B cell (primary cell): ENCODE results near the gene ATG13. TPM values are rescaled to one million over a fixed set of nuclear protein-coding genes. Genes with fewer than 3 reads are reported as not detected.
A peak's percentile ranks its signal among the peaks of the same experiment; 100 is the strongest.

Experiments
- ATAC-seq: fragments of 200-7000 bp; cut with Tn5 transposase; one replicate; pipeline ENCODE4 v1.10.0; 2021; ENCODE audit warnings: low read depth, mild to moderate bottlenecking, moderate number of reproducible peaks, moderate library complexity
- CTCF ChIA-PET: fragments of 350-600 bp; sonication (Branson Sonifier 250); formaldehyde crosslinking; loops from one replicate; lab custom pipeline; 2021; ENCODE audit warnings: antibody characterized with exemption, inconsistent platforms; lab: Charles Lee
- POLR2A ChIA-PET: fragments of 350-600 bp; sonication (Branson Sonifier 250); formaldehyde crosslinking; loops from one replicate; lab custom pipeline; 2021; ENCODE audit warnings: antibody characterized with exemption; lab: Charles Lee
- DNase-seq: peaks from one replicate; pipeline ENCODE4 v3.0.0; 2013
- H2AFZ ChIP-seq: 2 replicates; pipeline ENCODE4 v1.6.1; 2012; ENCODE audit warnings: mild to moderate bottlenecking, low read depth, low read length; ENCODE audit not compliant: insufficient read depth, poor library complexity, severe bottlenecking
- H3K27ac ChIP-seq, 2 donors: 1 replicate in 1 of 2; 2 replicates in 1 of 2; pipeline ENCODE4 v1.5.1; 2012 to 2013; ENCODE audit warnings: low read length in 2 of 2, mild to moderate bottlenecking in 2 of 2, moderate library complexity in 1 of 2
- H3K27me3 ChIP-seq, 4 experiments: fragments of 200-600 bp in 1 of 4; sonication (generic) in 1 of 4; replicated peaks in 1 of 4; 1 replicate in 2 of 4; 2 replicates in 2 of 4; pipeline versions ENCODE4 v1.6.1 to v1.7.0; 2013 to 2016; ENCODE audit warnings: low read length in 3 of 4, mild to moderate bottlenecking in 2 of 4, mixed read lengths in 1 of 4, moderate library complexity in 1 of 4; ENCODE audit not compliant: insufficient read depth in 4 of 4, control insufficient read depth in 3 of 4; ENCODE audit errors: control extremely low read depth in 1 of 4
- H3K36me3 ChIP-seq, 2 experiments: replicated peaks in 1 of 2; 1 replicate in 1 of 2; 2 replicates in 1 of 2; pipeline versions ENCODE4 v1.6.1 to v1.7.1; 2013; ENCODE audit warnings: low read length in 1 of 2; ENCODE audit not compliant: insufficient read depth in 2 of 2, control insufficient read depth in 1 of 2; ENCODE audit errors: control extremely low read depth in 1 of 2, extremely low read depth in 1 of 2
- H3K4me1 ChIP-seq, 2 donors: fragments of 200-600 bp in 1 of 2; sonication (generic) in 1 of 2; 1 replicate in 1 of 2; 2 replicates in 1 of 2; pipeline versions ENCODE4 v1.5.1 to v1.6.1; 2013 to 2017; ENCODE audit warnings: low read length in 2 of 2; ENCODE audit not compliant: control insufficient read depth in 2 of 2, insufficient read depth in 2 of 2
- H3K4me2 ChIP-seq: replicated peaks from 2 replicates; pipeline ENCODE3; 2012; ENCODE audit warnings: mild to moderate bottlenecking, low read depth, low read length; ENCODE audit not compliant: poor library complexity, severe bottlenecking
- H3K4me3 ChIP-seq, 5 experiments: fragments of 200-600 bp in 1 of 5; sonication (generic) in 1 of 5; 1 replicate in 3 of 5; 2 replicates in 2 of 5; pipeline versions ENCODE4 v1.5.1 to v1.7.0; 2011 to 2016; ENCODE audit warnings: low read length in 4 of 5, mild to moderate bottlenecking in 4 of 5, low read depth in 2 of 5, control low read depth in 1 of 5, moderate library complexity in 1 of 5; ENCODE audit not compliant: insufficient read depth in 1 of 5; ENCODE audit errors: control extremely low read depth in 1 of 5, extremely low read depth in 1 of 5
- H3K79me2 ChIP-seq: fragments of 200-600 bp; sonication (generic); one replicate; pipeline ENCODE4 v1.6.0; 2016; ENCODE audit warnings: low read length; ENCODE audit not compliant: control insufficient read depth, insufficient read depth
- H3K9ac ChIP-seq: fragments of 200-600 bp; sonication (generic); 2 replicates; pipeline ENCODE4 v1.6.1; 2017; ENCODE audit warnings: mild to moderate bottlenecking, low read length, moderate library complexity
- H3K9me3 ChIP-seq, 3 donors: one replicate each; pipeline versions ENCODE4 v1.6.1 to v1.7.1; 2013; ENCODE audit warnings: low read length in 2 of 3; ENCODE audit not compliant: control insufficient read depth in 2 of 3, insufficient read depth in 1 of 3; ENCODE audit errors: control extremely low read depth in 1 of 3
- H4K20me1 ChIP-seq: 2 replicates; pipeline ENCODE4 v1.6.0; 2012; ENCODE audit warnings: mild to moderate bottlenecking, low read length; ENCODE audit not compliant: insufficient read depth, control insufficient read depth, poor library complexity, severe bottlenecking
- H3K27ac Mint-ChIP-seq: one replicate; pipeline ENCODE4 v1.8.0; 2021; ENCODE audit warnings: mixed read lengths
- H3K27me3 Mint-ChIP-seq: one replicate; pipeline ENCODE4 v1.8.0; 2021; ENCODE audit warnings: mixed read lengths
- H3K4me1 Mint-ChIP-seq: one replicate; pipeline ENCODE4 v1.8.0; 2021; ENCODE audit warnings: mixed read lengths
- H3K4me3 Mint-ChIP-seq: one replicate; pipeline ENCODE4 v1.8.0; 2021; ENCODE audit warnings: mixed read lengths
- H3K9me3 Mint-ChIP-seq: one replicate; pipeline ENCODE4 v1.8.0; 2022; ENCODE audit warnings: mixed read lengths; ENCODE audit not compliant: insufficient read depth
- EZH2 ChIP-seq: IDR thresholded peaks from 2 replicates; pipeline ENCODE4 v1.6.1; 2012; ENCODE audit warnings: borderline replicate concordance, low read depth, mild to moderate bottlenecking, moderate library complexity, low read length; ENCODE audit not compliant: insufficient read depth, poor library complexity, severe bottlenecking
- WGBS: methylation state at CpG from one replicate; pipeline ENCODE4 v1.1.5; 2013; ENCODE audit warnings: missing lambda C conversion rate; ENCODE audit not compliant: insufficient coverage; 5-methylcytosine and 5-hydroxymethylcytosine counted together
- intact Hi-C: fragments of 100-400 bp; cut with micrococcal nuclease; formaldehyde crosslinking; loops from one replicate; pipeline ENCODE4 v1.10.0; 2022
- polyA plus RNA-seq: library from polyadenylated mRNA; depleted of rRNA; stranded (reverse); fragments of >200 nt; gene quantifications from 2 replicates; pipeline ENCODE4 v1.2.3, GENCODE V29; 2012
- total RNA-seq, 2 donors: library from RNA; stranded (reverse); fragments of 120-200 nt in 1 of 2; gene quantifications; 1 replicate in 1 of 2; 2 replicates in 1 of 2; pipeline versions ENCODE4 v1.2.3 to v1.2.4, GENCODE V29; 2013 to 2022
- TF ChIP-seq, protein P1 (sequence below): fragments of 200-600 bp; IDR thresholded peaks from one replicate; pipeline ENCODE4 v1.8.0; 2022; ENCODE audit warnings: antibody characterized with exemption, mild to moderate bottlenecking

ATG13 gene
- total and polyA plus RNA-seq, 2 donors (not counting 1 experiment from before 2014, with no cell fraction given), result 48.5 to 88.8 TPM

DNA sequence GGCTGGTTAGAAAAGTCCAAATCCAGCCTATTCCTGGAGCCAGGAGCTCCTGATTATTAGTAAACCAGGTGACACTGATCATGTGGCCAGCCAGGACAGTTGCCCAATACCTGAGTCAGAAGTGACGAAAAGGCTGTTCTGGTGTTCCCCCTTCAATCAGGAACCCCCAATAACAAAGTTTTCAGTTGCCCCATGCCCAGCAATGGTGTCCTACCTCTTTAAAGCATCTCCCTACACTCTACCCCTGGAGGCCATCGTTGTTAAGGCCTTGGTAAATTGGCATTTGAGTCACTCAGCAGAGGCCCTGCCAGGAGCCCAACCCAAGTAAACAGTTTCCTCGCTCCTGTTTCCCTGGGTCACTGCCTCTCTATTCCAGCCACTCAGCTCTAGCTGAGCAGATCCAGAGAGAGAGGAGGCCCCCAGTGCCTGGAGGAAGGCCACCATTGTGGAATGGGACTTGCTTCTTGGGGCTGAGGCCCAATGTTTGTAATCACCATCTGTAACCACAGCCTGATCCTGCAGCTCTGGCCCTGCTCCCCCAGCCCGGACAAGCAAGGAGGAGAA is 58.0 kb downstream of the ATG13 start:
- peak overlapping the region; percentile 11 for H3K4me2 ChIP-seq
- H3K79me2 ChIP-seq, result no peaks in the 10 kb centered on the region
- no peak for DNase-seq
- intact Hi-C loops, result no loop called here
- H3K9ac ChIP-seq, result no peak overlapping the region
- no peaks in the 10 kb centered on the region for H3K9me3 ChIP-seq
- ChIA-PET POLR2A (interaction anchor here (0.7 kb wide), 1 partner anchor 539 kb away, joined by 5 read pairs; no protein-coding TSS in a partner anchor), CTCF (interaction anchor here (0.6 kb wide), 1 partner anchor 485 kb away, joined by 3 read pairs; no protein-coding TSS in a partner anchor)
- H3K27ac ChIP-seq, result peak overlapping the region; percentile 51 to 68
- 80% methylated on average over 4 of the region's 4 CpGs for WGBS
- H4K20me1 ChIP-seq, result no peaks in the 10 kb centered on the region
- peak overlapping the region; percentile 23 for H3K4me3 Mint-ChIP-seq
- TF ChIP-seq, protein P1, sequence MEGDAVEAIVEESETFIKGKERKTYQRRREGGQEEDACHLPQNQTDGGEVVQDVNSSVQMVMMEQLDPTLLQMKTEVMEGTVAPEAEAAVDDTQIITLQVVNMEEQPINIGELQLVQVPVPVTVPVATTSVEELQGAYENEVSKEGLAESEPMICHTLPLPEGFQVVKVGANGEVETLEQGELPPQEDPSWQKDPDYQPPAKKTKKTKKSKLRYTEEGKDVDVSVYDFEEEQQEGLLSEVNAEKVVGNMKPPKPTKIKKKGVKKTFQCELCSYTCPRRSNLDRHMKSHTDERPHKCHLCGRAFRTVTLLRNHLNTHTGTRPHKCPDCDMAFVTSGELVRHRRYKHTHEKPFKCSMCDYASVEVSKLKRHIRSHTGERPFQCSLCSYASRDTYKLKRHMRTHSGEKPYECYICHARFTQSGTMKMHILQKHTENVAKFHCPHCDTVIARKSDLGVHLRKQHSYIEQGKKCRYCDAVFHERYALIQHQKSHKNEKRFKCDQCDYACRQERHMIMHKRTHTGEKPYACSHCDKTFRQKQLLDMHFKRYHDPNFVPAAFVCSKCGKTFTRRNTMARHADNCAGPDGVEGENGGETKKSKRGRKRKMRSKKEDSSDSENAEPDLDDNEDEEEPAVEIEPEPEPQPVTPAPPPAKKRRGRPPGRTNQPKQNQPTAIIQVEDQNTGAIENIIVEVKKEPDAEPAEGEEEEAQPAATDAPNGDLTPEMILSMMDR, result no peak
- no peak for TF ChIP-seq EZH2
- no peak overlapping the region for H3K4me3 ChIP-seq
- no peaks in the 10 kb centered on the region for H3K9me3 Mint-ChIP-seq
- peaks cover 0 to 54% of the 10 kb centered on the region in 2 experiments for H3K36me3 ChIP-seq
- H3K27me3 ChIP-seq, result no peaks in the 10 kb centered on the region
- ATAC-seq, result peak; percentile 18
- peak overlapping the region; percentile 85 for H3K27ac Mint-ChIP-seq
- peaks cover 29 to 36% of the 10 kb centered on the region in 2 donors for H3K4me1 ChIP-seq
- no peaks in the 10 kb centered on the region for H3K27me3 Mint-ChIP-seq
- no peak overlapping the region for H2AFZ ChIP-seq
- peaks cover 33% of the 10 kb centered on the region for H3K4me1 Mint-ChIP-seq

DNA sequence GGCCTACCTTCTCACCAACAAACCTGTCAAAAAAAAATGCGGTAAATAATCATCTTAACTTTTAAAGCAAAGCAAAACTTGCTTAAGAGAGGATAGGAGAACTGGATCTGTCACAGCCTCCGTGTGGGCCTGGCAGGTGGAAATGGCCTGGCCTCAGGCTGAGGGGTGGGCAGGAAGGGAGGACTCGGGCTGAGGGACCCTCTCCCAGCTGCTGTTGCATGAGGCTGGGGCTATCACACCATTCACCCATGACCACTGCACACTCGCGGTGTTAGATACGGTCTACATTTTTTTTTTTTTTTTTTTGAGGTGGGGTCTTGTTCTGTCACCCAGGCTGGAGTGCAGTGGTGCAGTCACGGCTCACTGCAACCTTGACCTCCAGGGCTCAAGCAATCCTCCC is 58.6 kb downstream of the ATG13 start:
- WGBS, result no CpG with 5 or more reads among the region's 7 CpGs
- intact Hi-C loops, result no loop called here
- no peaks in the 10 kb centered on the region for H3K9me3 Mint-ChIP-seq
- ChIA-PET CTCF (no interaction called here), POLR2A (no interaction called here)
- H3K9me3 ChIP-seq, result no peaks in the 10 kb centered on the region
- H3K79me2 ChIP-seq, result no peaks in the 10 kb centered on the region
- H3K27ac Mint-ChIP-seq, result peak overlapping the region; percentile 76
- no peak overlapping the region for H2AFZ ChIP-seq
- TF ChIP-seq, protein P1, result no peak
- no peak for TF ChIP-seq EZH2
- no peak for DNase-seq
- peaks cover 29 to 36% of the 10 kb centered on the region in 2 donors for H3K4me1 ChIP-seq
- H3K27ac ChIP-seq, result peak overlapping the region in 1 of 2 donors; percentile 68
- peaks cover 0 to 54% of the 10 kb centered on the region in 2 experiments for H3K36me3 ChIP-seq
- peaks cover 33% of the 10 kb centered on the region for H3K4me1 Mint-ChIP-seq
- H3K27me3 ChIP-seq, result no peaks in the 10 kb centered on the region
- no peaks in the 10 kb centered on the region for H4K20me1 ChIP-seq
- peak overlapping the region; percentile 23 for H3K4me3 Mint-ChIP-seq
- ATAC-seq, result no peak
- H3K9ac ChIP-seq, result no peak overlapping the region
- H3K4me2 ChIP-seq, result peak overlapping the region; percentile 11
- no peak overlapping the region for H3K4me3 ChIP-seq
- no peaks in the 10 kb centered on the region for H3K27me3 Mint-ChIP-seq
